Right atrium auricular region (tissue), 2 donors: ENCODE measurements around the gene ALOX5AP. TPM values are rescaled to one million over a fixed set of nuclear protein-coding genes. Genes with fewer than 3 reads are reported as not detected.

ENCODE experiments used
- DNase-seq: peaks from one replicate; pipeline ENCODE4 v3.0.0-alpha.2; 2019; ENCODE audit warnings: low spot score
- H3K27ac ChIP-seq, 2 donors: fragments of 200-600 bp; sonication (generic); 1 replicate in 1 of 2; 2 replicates in 1 of 2; pipeline ENCODE4 v1.5.1; 2016 to 2019
- H3K27me3 ChIP-seq, 2 donors: fragments of 200-600 bp; sonication (generic); one replicate each; pipeline versions ENCODE4 v1.5.1 to v1.6.0; 2017 to 2019
- H3K36me3 ChIP-seq: fragments of 200-600 bp; sonication (generic); one replicate; pipeline ENCODE4 v1.5.1; 2016
- H3K4me1 ChIP-seq, 2 donors: fragments of 200-600 bp; sonication (generic); one replicate each; pipeline versions ENCODE4 v1.5.1 to v1.6.0; 2017 to 2019
- H3K4me3 ChIP-seq, 2 donors: fragments of 200-600 bp; sonication (generic); 1 replicate in 1 of 2; 2 replicates in 1 of 2; pipeline ENCODE4 v1.5.1; 2017 to 2019; ENCODE audit warnings: mild to moderate bottlenecking in 1 of 2, moderate library complexity in 1 of 2
- H3K9me3 ChIP-seq, 2 donors: fragments of 200-600 bp; sonication (generic); one replicate each; pipeline ENCODE4 v1.5.1; 2019
- total RNA-seq, 2 donors: library from RNA; depleted of rRNA; stranded (reverse); fragments of >200 nt; gene quantifications; one replicate each; pipeline ENCODE4 v1.1.0, GENCODE V29; 2016
- TF ChIP-seq, protein P1 (sequence below), 2 donors: fragments of 200-600 bp; sonication (generic); IDR thresholded peaks; one replicate each; pipeline ENCODE4 v1.5.1; 2019; ENCODE audit warnings: antibody characterized with exemption in 2 of 2

ALOX5AP gene
- total RNA-seq, 2 donors from 2014 or later, result 7.4 to 41.4 TPM

DNA sequence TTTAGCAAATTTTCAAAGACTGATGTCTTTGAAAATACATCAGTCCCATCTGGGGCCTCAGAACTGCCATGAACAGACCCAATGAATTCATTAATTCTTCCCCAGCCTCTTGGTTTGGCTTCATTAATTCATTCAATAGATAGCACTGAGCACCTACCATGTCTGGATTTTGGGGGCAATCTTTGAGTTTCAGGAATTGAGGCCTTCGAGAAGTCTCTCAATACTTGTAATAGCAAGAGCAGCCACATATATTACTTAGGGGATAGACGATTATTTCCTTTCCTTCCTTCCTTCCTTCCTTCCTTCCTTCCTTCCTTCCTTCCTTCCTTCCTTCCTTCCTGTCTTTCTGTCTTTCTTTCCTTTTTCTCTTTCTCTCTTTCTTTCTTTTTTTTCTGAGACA, 64.8 kb downstream of the ALOX5AP start:
- Histone ChIP-seq H3K27ac (no peak overlapping the region), H3K27me3 (no peaks in the 10 kb centered on the region), H3K4me3 (no peak overlapping the region), H3K36me3 (no peaks in the 10 kb centered on the region), H3K9me3 (no peaks in the 10 kb centered on the region), H3K4me1 (peaks cover 0 to 22% of the 10 kb centered on the region in 2 donors)
- no peak for DNase-seq
- TF ChIP-seq, protein P1, sequence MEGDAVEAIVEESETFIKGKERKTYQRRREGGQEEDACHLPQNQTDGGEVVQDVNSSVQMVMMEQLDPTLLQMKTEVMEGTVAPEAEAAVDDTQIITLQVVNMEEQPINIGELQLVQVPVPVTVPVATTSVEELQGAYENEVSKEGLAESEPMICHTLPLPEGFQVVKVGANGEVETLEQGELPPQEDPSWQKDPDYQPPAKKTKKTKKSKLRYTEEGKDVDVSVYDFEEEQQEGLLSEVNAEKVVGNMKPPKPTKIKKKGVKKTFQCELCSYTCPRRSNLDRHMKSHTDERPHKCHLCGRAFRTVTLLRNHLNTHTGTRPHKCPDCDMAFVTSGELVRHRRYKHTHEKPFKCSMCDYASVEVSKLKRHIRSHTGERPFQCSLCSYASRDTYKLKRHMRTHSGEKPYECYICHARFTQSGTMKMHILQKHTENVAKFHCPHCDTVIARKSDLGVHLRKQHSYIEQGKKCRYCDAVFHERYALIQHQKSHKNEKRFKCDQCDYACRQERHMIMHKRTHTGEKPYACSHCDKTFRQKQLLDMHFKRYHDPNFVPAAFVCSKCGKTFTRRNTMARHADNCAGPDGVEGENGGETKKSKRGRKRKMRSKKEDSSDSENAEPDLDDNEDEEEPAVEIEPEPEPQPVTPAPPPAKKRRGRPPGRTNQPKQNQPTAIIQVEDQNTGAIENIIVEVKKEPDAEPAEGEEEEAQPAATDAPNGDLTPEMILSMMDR (IDR thresholded peaks at IDR 0.05), result no peak

DNA sequence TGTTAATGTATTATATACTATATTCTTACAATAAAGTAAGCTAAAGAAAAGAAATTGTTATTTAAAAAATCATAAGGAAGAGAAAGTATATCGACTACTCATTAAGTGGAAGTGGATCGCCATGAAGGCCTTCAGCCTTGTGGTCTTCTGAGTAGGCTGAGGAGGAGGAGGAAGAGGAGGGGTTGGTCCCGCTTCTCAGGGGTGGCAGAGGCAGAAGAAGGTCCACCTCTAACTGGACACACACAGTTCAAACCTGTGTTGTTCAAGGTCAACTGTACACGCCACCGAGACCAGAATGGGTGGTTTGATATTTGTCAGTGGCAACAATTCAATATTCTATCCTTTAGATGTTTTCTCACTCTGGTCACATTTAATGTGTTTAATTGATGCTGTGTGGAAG, 67.2 kb downstream of the ALOX5AP start:
- H3K27me3 ChIP-seq, result no peaks in the 10 kb centered on the region
- H3K4me3 ChIP-seq, result peak overlapping the region in 1 of 2 donors; percentile 41
- H3K9me3 ChIP-seq, result no peaks in the 10 kb centered on the region
- no peak overlapping the region for H3K27ac ChIP-seq
- peaks cover 0 to 24% of the 10 kb centered on the region in 2 donors for H3K4me1 ChIP-seq
- H3K36me3 ChIP-seq, result no peaks in the 10 kb centered on the region
- DNase-seq, result peak; percentile 53
- TF ChIP-seq, protein P1 (IDR thresholded peaks at IDR 0.05), result no peak

DNA sequence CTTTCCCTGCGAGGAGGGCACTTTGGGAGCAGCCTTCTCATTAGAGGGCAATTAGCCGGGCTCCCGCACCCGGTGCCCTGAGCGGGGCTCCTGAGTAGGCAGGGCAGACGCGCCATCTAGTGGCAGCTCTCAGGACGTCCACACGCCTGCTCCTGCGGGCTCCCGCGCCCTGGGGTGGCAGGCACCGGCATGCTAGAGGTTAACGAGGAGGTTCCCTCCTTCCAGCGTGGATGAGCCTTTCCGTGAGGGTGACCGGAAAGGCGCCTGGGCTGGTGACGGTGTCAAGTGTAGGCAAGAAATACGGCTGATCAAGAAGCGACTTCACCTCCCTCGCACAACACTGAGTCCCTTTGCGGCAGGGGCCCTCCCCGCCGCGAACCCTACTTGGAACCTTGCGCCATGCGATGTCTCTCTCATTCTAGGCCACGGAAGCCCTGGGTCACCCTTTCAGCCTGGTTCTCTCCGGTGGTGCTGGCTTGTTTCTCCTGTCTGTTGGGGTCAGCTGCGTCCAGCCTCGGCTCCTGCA, 67.7 kb downstream of the ALOX5AP start:
- peak; percentile 89 for DNase-seq
- H3K9me3 ChIP-seq, result no peaks in the 10 kb centered on the region
- H3K4me1 ChIP-seq, result peaks cover 0 to 24% of the 10 kb centered on the region in 2 donors
- H3K36me3 ChIP-seq, result no peaks in the 10 kb centered on the region
- H3K4me3 ChIP-seq, result peak overlapping the region; percentile 18 to 41
- no peaks in the 10 kb centered on the region for H3K27me3 ChIP-seq
- TF ChIP-seq, protein P1 (IDR thresholded peaks at IDR 0.05), result peak; percentile 88 to 96
- no peak overlapping the region for H3K27ac ChIP-seq

DNA sequence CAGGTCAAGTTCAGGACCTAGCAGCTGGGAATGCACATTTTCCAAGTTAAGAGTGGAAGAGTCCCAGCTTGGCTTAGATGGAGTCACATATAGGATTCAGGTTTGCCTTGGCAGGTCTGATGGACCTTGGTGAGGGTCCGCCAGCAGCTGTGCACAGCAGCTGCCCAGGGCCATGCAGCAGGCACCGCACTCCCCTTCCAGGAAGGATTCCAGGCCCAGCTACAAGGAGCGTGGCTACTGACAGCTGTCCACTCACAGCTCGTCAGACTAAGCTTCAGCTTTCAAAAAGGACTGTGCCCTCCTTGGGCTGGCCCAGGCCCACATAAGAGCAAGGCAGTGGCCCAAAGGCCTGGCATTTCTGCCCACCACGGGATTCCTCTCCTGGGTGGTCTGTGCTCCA, 68.4 kb downstream of the ALOX5AP start:
- TF ChIP-seq, protein P1 (IDR thresholded peaks at IDR 0.05), result no peak
- Histone ChIP-seq H3K27ac (no peak overlapping the region), H3K4me1 (peaks cover 0 to 24% of the 10 kb centered on the region in 2 donors), H3K36me3 (no peaks in the 10 kb centered on the region), H3K4me3 (peak overlapping the region in 1 of 2 donors; percentile 41), H3K27me3 (no peaks in the 10 kb centered on the region), H3K9me3 (no peaks in the 10 kb centered on the region)
- peak; percentile 11 for DNase-seq

DNA sequence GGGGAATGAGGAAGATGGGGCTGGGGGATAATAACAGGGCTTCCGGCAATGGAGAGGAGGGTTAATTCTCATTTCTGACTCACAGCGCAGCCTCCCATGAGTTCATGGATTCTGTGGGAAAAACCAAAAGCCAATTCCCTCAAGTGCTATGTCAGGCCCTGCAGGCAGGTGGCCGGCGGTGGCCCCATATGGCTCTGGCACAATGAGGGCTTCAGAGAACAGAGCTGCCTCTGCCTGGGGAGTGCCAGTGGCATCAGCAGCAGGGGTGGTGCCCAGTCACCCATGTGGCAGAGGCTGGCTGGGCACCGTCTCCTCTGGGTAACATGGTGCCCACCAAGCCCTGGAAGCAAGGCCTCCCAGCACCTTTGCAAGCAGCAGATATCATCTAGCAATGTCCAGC, 69.1 kb downstream of the ALOX5AP start:
- Histone ChIP-seq H3K27ac (no peak overlapping the region), H3K4me1 (peaks cover 0 to 24% of the 10 kb centered on the region in 2 donors), H3K9me3 (no peaks in the 10 kb centered on the region), H3K4me3 (no peak overlapping the region), H3K36me3 (no peaks in the 10 kb centered on the region), H3K27me3 (no peaks in the 10 kb centered on the region)
- DNase-seq, result peak; percentile 50
- TF ChIP-seq, protein P1 (IDR thresholded peaks at IDR 0.05), result no peak

DNA sequence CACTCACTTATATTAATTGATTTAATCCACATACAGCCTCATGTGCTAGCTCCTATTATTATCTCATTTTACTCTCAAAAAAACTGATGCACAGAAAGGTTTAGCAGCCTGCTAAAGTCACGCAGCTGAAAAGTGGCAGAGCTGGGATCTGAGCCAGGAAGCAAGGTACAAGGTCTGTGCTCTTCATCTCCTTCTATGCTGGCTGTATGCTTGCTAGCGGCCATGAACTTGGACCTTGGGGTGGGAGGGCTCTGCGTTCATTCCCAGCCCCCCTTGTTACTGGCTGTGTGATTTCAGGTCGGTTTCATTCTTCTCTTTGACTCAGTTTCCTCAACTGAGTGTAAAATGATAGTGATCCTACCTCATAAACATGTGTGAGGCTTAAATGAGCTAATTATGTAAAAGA, 69.8 kb downstream of the ALOX5AP start:
- no peaks in the 10 kb centered on the region for H3K9me3 ChIP-seq
- TF ChIP-seq, protein P1 (IDR thresholded peaks at IDR 0.05), result no peak
- H3K27me3 ChIP-seq, result no peaks in the 10 kb centered on the region
- H3K4me1 ChIP-seq, result peaks cover 0 to 24% of the 10 kb centered on the region in 2 donors
- H3K27ac ChIP-seq, result no peak overlapping the region
- peak; percentile 4 for DNase-seq
- H3K4me3 ChIP-seq, result no peak overlapping the region
- H3K36me3 ChIP-seq, result no peaks in the 10 kb centered on the region
